ENCODE data around the gene EFNA5.

Gene EFNA5

GRCh38 chr5:107460789-107461188, 209.9 kb downstream of the EFNA5 start:
- TF ChIP-seq SETDB1 (IDR thresholded peaks at IDR 0.05; ENCODE audit: insufficient read length, low read length) (no peak), ZNF585B (tag by site-specific recombination; IDR thresholded peaks at IDR 0.05) (no peak), ZNF707 (tag by site-specific recombination; IDR thresholded peaks at IDR 0.05) (no peak), ZNF433 (tag by site-specific recombination; IDR thresholded peaks at IDR 0.05; ENCODE audit: low read depth) (no peak), ZNF214 (tag by site-specific recombination; IDR thresholded peaks at IDR 0.05; ENCODE audit: borderline replicate concordance) (no peak), ZNF544 (tag by site-specific recombination; IDR thresholded peaks at IDR 0.05) (no peak), ZNF747 (tag by site-specific recombination; IDR thresholded peaks at IDR 0.05) (no peak), ZNF792 (tag by site-specific recombination; IDR thresholded peaks at IDR 0.05) (no peak), ZNF561 (tag by site-specific recombination; IDR thresholded peaks at IDR 0.05; ENCODE audit: borderline replicate concordance) (no peak), ZFHX2 (tag by site-specific recombination; conservative IDR thresholded peaks at IDR 0.05) (no peak), PRDM2 (tag by site-specific recombination; IDR thresholded peaks at IDR 0.05; ENCODE audit: borderline replicate concordance) (no peak), ZNF621 (tag by site-specific recombination; IDR thresholded peaks at IDR 0.05) (no peak)
- H3K9me3 ChIP-seq (ENCODE audit: control insufficient read depth, insufficient read depth, low read depth, low read length) = no peaks in the 10 kb centered on the region
- POLR2A ChIA-PET = no interaction called here
- peaks cover 13% of the 10 kb centered on the region for H3K4me1 ChIP-seq (ENCODE audit: control insufficient read depth, insufficient read depth, low read length)
- H3K36me3 ChIP-seq (ENCODE audit: control insufficient read depth in 2 of 2, insufficient read depth in 1 of 2, low read length in 2 of 2) = no peaks in the 10 kb centered on the region
- H3K4me3 ChIP-seq (ENCODE audit: low read depth, low read length) = no peak overlapping the region
- CTCF ChIA-PET = interaction anchor here (0.7 to 1.4 kb wide), 2 partner anchors 37 to 230 kb away, joined by 3 to 5 read pairs; no protein-coding TSS in a partner anchor
- H3K27ac ChIP-seq (ENCODE audit: extremely low read depth, low read depth, low read length) = no peak overlapping the region

- ChIA-PET POLR2A (no interaction called here), CTCF (no interaction called here)
- H3K9me3 ChIP-seq (ENCODE audit: control insufficient read depth, insufficient read depth, low read depth, low read length) = no peaks in the 10 kb centered on the region
- no peaks in the 10 kb centered on the region for H3K36me3 ChIP-seq (ENCODE audit: control insufficient read depth in 2 of 2, insufficient read depth in 1 of 2, low read length in 2 of 2)
- no peak overlapping the region for H3K27ac ChIP-seq (ENCODE audit: extremely low read depth, low read depth, low read length)
- no peak overlapping the region for H3K4me3 ChIP-seq (ENCODE audit: low read depth, low read length)
- TF ChIP-seq RBAK (tag by site-specific recombination; IDR thresholded peaks at IDR 0.05) (no peak), TRIM28 (IDR thresholded peaks at IDR 0.05; ENCODE audit: borderline replicate concordance, low read length) (peak; percentile 81; the same call in 1 of the 2 replicates), ZNF670 (tag by site-specific recombination; IDR thresholded peaks at IDR 0.05; ENCODE audit: low read depth) (no peak), ZNF18 (tag by site-specific recombination; IDR thresholded peaks at IDR 0.05) (peak; percentile 72), SCRT2 (tag by site-specific recombination; IDR thresholded peaks at IDR 0.05) (peak; percentile 95), HIC1 (tag by site-specific recombination; IDR thresholded peaks at IDR 0.05) (peak; percentile 10; the same call in 1 of the 2 replicates), PATZ1 (tag by site-specific recombination; IDR thresholded peaks at IDR 0.05) (no peak), ZNF561 (tag by site-specific recombination; IDR thresholded peaks at IDR 0.05; ENCODE audit: borderline replicate concordance) (no peak), SCRT1 (tag by site-specific recombination; IDR thresholded peaks at IDR 0.05; ENCODE audit: borderline replicate concordance) (peak; percentile 77), ZNF514 (tag by site-specific recombination; IDR thresholded peaks at IDR 0.05) (no peak), ZIC2 (tag by site-specific recombination; IDR thresholded peaks at IDR 0.05) (peak; percentile 97), EGR2 (tag by site-specific recombination; IDR thresholded peaks at IDR 0.05; ENCODE audit: low read depth) (no peak), GLIS1 (tag by site-specific recombination; IDR thresholded peaks at IDR 0.05) (no peak; the same call in 1 of the 2 replicates), ZNF600 (tag by site-specific recombination; IDR thresholded peaks at IDR 0.05) (0 out of 2 replicates have a peak, but pooled peaks have one; percentile 27)
- peaks cover 21% of the 10 kb centered on the region for H3K4me1 ChIP-seq (ENCODE audit: control insufficient read depth, insufficient read depth, low read length)
Observed at GRCh38 chr5:107459605-107460004, 211.1 kb downstream of the EFNA5 start.

All from HEK293 (cell line).